HG02973 (cell line): Measurements from ENCODE around the gene PCYT2.

Experiments
- ATAC-seq: cut with Tn5 transposase; IDR thresholded peaks from one replicate; pipeline ENCODE4 v1.9.1; 2021; ENCODE audit warnings: moderate library complexity; ENCODE audit not compliant: unreplicated experiment

The PCYT2 gene

DNA sequence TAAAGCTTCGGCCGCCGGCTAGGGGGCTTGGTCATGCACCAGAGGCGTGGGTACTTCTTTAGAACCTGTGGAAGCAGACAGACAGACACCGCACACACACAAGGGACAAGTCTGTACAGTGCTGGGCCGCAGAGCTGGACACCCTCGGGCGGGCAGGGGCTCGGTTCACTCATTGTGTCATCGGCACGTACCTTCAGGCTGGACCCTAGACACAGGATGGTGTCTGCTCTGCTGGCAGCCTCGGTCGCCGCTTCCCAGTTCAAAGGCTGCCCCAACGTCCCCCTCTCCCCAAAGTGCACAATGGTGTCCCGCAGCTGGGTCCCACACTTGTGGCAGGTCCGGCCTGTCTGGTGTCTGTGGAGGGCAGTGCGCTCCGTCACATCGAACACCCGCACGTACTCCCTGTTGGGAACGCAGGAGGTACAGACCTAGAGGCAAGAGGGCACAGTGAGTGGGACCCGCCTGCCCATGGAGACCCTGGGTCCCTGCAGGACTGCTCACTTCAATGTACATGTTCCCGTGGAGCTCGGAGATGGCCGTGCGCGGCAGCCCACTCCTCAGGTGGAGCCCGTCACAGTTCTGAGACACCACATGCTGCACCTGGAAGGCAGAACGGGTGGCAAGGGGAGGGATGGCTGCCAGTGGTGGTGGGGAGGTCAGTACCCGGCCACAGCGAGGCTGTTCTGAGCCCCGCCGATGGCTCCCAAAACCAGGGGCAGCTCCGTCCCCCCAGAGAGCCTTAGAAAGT is 3.1 kb upstream of the PCYT2 start:
- ATAC-seq = no peak

DNA sequence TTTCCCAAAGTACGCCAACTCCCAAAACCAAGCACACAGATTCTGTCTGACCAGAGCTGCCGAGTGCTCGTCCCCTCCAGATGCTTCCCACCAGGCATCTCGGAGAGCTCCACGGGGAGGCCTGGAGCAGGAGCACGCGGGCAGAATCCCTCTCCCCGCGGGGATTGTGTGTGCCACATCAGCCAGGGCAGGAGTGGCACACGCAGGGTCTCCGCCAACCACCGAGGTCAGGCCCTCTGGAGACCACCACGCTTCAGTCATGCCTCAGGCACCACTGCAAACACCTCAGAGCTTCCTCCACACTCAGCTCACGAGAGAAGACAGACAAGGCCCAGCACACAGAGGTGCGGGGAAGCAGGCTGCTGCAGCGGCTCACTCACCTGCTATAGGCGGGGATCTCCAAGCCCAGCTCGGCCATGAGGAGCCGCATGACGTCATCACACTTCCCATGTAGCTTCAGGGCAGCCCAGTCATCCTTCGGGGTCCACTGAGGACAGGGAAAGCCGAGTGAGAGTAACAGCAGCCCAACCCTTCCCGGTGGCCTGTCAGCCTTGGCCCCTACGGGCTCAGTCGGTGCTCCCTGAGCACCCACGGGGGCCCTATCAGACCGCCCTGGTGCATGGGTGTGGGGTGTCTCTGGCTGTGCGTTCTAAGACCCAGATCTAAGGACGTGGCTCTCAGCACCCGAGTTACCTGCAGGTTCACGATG is 2.3 kb upstream of the PCYT2 start:
- no peak for ATAC-seq

DNA sequence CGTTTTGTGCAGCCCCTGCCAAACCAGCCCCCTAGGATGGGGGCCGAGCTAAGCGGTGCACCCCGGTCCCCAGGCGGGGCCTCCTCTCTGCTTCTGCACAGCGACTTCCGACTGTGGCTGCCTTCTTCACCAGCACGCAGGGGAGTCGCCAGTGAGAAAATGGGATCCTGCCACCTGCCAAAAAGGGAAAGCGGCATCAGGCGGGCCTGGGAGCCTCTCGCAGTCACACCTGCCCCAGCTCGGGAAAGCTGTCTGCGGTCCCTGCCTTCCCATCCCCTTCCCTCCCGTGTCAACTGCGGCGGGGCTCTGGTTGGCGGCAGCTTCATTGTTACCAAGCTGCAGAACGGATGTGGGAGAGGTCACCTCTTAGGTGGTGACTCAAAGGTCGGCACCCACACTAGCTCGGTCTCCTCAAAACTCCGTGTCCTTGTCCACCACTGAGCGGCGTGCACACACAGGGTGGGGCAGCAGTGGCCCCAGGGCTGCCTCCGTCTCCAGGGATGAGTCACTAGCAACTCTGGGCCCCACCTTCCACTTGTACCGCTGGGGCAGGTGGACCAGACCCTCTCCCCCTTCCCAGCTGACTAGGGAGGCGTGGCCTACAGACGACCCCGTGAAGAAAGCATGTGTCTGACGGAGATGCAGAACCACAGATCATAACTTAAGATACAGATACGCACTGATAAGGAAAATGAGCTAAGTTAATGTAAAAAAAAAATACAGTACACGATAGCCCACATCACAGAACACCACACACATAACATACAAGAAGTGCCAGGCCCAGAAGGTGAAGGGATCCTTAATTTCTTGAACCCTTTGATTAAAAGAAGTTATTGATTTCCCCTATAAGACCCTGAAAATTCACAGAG is 1.5 kb upstream of the PCYT2 start:
- no peak for ATAC-seq

DNA sequence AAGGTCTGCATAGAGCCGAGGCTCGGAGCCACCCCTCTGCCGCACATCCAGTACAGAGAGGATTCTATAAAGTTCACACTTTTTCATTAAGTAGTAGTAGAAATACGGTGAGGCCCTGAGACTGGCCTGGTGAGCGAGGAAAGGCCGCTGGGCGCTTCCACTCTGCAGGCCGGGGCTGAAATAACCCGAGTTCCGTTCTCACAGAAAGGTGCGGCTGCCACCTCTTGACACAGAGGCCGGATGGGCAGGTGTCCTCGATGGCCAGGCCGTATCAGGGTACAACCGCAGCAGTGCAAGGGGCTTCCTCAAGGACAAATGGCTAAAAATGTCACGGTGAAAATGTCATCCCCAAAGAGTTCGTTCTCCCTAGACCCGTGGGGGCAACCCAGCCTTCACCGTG is 770 bp upstream of the PCYT2 start:
- ATAC-seq = no peak

DNA sequence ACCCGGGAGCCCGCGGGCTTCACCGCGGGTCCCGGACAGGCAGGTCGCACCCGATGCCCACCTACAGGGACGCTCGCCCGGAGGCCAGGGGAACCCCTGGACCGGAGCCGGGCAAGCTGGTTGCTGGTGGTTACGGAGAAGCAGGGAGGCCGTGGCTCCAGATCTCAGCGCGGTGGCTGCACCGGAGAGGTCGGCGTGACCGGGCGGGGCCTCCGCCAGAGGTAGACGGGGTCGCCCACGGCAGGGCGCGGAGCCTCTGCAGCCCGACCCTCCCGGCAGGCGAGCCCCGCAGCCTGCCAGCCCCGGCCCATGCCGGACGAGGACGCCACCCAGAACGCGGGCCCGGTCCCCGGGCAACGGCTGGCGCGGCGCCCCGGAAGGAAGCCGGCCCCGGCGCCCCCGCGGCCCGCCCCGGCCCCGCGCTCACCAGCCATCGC is 341 bp downstream of the PCYT2 start:
- peak; percentile 16 for ATAC-seq

DNA sequence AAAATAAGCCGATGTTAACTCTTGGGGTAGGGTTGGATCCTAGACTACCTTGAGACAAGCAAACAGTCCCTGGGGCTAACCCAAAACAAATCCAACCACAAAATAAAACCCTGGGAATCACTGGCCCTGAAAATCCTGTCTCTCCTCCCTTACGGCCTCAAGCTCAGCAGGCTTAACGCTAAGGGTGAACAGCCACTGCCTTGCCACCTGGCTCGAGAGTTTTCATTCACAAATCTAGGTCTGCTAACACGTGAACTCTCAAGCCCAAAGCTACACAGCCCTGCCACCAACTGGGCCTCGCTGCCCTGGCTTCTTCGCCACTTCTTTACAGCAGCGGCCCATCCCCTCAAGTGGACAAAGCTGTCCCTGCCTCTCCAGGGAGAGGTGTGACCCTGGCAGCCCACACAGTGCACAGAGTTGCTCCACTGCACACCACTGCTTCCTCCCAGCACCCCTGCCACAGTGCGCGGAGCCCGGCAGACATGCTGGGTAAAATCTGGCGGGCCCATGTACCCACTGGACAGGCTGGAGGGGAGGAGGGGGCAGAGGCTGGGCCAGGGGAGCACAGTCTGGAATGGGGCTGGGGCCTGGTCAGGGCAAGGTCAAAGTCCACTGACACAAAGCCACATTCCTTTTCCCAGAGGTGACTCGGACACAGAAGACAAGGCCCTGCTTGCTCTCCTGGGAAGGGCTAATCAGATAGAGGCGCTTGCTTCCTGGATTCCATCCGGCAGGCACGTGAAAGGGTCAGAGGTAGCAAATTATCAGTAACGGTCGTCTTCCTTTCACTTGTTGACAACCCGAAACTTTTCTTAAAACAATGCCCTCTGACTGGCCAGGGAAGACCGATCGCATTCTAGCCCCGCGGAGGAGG is 996 bp downstream of the PCYT2 start:
- no peak for ATAC-seq

DNA sequence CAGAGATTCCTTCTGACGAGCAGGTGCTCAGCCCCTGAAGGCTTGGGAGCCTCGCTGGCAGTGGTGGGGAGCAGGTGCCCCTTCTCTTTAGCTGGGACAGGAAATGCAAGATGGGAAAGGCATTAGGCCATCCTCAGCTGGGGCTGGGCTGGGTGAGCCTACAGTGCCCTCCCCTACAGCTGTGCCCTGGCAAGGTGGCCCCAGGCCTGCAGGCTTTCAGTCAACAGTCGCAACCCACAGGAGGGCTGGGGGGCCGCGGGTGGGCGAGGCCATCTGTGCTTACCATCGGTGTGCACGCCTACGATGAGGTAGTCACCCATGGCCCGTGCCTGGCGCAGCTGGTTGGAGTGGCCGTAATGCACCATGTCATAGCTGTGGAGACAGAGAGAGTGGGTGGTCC is 2.0 kb downstream of the PCYT2 start:
- ATAC-seq = no peak

DNA sequence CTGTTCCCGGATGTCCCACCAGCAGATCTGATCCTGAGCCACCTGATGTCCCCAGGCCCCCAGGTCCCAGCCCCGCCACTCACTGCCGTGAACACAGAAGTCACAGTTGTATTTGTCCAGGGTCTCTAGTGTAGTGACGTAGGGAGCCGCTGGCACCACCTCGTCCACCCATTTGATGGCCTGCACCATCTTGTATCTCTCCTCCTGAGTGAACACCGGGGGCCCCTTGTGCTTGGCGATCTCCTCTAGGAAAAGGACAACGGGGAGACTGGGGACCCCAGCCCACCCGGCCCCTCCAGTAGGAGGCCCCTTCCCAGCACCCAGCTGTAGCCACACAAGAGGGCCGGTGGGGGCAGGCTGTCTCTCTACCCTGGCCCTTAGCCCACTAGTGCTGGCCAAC is 2.4 kb downstream of the PCYT2 start:
- no peak for ATAC-seq

DNA sequence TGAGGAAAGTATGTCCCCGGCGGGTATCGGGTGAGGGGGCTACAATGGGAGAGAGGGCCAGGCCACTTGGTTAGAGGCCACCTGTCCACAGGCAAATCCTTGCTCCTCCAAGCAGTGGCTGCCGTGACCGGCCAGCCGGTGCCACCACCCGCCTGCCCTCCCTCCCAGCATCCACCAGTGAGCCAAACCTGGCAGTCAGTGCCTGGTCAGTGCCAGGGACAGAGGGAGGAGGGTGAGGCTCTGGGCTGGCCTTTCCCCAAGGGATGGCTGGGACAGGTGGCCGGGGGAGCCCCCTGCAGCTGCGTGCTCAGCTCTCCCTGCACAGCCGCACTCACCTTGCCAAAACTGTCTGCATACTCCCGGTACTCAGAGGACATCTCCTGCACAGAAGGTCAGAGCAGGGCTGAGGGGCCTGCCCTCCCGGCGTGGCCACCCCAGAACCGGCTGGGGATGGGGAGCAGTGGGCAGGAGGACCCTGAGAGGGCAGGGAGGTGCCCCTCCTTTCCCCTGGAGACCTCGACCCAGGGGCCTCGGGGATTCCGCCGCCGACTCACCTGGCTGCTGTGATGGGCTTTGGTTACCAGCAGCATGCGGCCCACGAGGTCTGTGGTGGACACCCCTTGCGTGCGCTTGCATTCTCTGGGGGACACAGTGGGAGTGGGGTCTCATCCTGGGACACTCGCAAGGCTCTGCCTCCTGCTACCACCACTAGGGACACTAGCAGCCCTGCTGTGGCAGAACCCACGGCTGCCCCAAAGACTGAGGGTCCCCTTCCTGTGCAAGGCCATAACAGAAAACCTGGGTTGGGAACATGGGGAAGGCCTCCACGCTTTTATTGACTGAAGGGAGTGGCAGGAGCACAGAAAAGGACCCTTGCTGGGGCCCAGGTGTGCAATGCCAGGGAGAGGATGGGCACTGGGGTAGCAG is 3.7 kb downstream of the PCYT2 start:
- ATAC-seq = no peak

DNA sequence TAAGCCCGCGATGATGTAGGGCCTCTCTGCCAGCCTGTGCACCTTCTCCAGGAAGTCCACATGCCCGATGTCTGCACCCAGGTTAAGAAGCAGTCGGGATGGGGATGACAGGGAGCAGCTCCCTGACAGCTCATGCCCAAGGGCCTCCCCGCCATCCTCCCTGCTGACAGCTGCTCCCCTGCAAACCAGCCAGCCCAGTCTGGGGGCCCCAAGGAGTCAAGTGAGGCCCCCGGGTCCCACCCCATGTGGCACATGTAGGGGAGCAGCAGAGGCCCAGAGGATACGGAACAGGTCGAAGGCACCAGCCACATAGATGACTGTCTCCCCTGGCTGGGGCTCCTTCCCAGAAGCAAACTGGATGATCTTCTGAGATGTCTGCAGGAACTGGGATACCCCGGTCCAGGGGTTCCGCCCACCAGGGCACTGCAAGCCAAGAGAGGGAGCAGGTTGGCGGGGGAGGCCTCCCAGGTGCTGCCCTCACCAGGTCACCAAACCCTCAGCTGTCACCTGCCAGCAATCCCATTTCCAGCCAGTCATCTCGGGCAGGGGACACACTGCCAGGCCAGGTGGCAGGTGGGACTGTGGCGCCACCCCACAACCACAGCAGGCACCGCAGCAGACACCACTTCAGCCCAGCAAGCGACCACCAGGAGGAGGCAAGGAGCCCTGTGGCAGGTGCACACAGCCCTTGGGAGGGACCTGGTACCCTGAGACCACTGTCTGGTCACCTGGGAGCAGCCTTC is 4.6 kb downstream of the PCYT2 start:
- no peak for ATAC-seq

DNA sequence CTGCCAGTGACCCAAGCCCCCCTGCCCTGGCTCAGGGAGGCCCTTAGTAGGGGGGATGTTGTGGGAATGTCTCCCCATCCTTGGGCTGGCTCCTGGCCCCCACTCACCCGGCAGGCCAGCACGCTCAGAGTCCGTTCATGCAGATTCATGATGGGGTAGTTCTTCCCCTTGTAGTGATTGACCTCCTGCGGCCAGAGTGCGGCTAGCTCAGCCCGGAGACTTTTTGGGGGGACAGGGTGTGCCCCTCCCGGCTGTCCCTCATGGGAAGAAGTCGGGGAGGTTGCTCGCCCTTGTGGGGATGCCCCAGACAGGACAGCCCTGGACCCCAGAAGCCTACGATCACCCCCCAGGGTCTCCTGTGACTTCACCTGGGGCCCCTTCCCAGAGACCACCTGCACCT is 5.2 kb downstream of the PCYT2 start:
- ATAC-seq = no peak

DNA sequence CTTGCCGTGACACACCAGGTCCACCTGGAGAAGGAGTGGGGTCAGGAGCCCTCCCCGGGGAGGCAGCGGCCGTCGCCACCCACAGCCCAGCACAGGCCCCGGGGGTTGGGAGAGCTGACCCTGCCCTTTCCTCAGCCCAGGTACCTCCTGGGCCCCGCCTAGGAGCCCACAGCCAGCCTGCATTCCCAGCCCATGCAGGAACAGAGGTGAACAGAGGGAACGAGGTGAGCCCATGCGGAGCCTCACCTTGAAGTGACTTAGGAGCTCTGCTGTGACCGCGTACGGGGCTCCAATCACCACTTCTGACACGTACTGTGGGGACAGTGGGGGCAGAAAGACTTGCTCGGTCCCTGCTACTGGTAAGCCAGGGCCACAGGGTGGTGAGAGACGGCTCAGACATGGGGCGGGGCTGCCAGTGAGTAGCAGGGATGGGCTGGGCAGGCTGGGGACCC is 5.7 kb downstream of the PCYT2 start:
- ATAC-seq = no peak

DNA sequence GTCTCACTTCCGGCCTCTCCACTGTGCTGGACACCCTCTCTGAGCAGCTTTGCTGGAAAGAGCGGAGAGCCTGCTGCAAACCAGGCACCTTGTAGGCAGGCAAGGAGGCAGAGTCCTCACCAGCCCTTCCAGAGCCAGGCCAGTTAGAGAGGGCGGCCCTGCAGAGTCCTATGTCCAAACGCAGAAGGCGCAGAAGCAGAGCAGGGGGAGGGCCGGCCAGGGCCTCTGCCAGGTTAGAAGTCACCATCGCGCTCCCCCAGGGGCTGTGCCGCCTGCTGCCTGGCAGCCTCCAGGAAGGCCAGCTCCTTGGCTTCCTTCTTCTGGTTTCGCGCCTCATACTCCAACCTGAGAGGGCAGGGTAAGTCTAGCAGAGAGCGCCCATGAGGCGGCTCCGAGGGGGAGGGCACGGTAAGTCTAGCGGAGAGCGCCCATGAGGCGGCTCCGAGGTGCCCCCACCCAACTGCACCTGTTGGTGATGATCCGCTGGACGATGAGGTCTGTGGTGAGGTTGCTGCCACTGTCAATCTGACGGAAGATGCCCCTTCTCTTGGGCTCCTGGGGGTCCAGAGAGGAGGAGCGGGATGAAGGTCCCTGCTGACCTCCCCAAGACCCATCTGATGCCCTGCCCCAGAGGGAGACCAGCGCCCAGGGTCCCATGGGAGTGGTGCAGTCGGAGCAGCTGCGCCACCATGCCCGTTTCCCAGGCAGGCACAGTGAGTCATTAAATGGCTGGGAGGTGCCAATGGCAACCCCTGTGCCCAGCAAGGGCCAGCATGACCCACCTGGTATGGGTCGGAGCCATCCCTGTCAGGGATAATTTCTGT is 6.4 kb downstream of the PCYT2 start:
- ATAC-seq = no peak

DNA sequence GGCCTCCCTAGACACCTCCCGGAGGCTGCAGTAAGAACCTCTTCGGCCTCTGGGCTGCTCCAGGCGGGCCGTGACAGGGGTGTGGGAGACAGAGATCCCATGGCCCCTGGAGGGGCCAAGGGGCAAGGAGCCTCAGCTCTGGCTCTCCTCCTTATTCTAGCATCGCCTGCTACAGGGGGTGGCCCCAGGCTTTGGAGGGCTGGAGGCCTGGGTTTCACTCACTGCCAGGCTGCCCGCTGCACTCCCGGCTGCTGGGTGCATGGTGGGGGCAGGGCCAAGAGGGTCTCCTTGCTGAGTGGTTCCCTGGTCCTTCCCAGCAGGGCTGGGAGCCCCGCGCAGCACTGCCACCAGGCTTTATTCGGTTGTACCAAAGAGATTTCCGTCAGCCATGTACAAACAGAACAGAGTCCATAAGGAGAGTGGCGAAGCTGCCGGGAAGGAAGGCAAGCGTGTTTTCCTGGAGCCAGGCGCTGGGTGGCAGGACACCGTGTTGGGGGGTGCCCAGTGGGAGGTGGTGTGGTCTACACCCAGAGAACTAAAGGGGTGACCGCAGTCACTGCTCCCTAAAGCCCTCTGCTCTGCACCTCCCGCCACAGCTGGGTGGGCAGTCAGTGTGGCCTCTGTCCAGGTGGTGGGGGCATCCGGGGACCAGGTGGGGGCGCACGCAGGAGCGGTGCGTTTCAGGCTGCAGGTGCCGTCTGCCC is 7.2 kb downstream of the PCYT2 start:
- ATAC-seq = no peak

DNA sequence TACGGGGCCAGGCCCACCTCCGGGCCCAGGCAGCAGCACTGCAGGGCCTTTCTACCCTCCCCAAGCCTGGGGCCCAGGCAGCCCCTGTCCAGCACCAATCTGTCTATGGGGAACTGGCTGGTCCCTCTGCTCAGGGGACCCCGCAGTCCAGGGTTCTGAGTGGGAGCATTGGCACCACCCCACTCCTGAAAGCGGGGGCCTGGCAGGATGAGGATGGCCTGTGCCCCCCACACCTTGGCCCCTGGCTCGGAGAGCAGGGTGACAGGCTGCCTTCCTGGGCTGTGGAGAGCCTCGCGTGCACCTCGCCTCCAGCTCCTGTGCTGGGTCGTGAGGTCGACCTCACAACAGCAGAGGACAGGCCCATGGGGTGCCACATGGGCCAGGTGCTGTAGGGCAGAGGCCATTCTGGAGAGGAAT is 7.8 kb downstream of the PCYT2 start:
- ATAC-seq = no peak

DNA sequence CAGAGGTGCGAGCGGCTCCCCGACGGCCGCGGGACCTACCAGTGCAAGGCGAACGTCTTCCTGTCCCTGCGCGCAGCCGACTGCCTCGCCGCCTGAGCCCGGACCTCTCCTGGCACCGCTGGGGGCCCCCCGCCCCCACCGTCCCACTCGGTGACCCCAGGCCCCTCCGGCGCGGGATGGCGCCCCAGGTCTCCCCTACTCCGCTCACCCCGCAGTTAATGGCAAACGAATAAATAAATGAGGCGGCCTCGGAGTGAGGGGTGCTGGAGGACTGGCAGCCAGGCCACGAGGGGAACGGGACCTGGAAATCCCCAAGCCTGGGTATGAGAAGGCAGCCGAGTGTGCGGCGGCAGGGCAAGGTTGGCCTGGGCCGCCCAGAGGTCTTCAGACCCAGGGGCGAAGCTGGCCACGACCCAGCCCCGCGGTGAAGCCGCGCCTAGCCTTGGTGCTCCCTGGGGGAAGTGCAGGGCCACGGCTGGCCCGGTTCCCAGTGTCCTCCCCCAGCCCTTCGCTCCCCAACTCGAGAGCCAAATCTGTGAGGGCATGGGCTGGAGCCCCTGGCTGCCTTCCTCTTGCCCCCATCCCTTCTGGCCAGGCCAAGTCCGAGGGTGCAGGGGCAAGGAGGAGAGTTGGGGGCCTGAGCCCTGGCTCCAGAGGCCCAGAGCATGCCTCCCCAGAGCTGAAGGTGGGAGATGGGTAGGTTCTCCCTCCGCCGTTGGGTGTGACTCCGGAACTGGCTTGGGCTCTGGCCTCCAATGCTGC is 8.4 kb downstream of the PCYT2 start:
- no peak for ATAC-seq
